H9 (cell line): ENCODE measurements around the gene NUDT14. TPM values are rescaled to one million over a fixed set of nuclear protein-coding genes. Genes with fewer than 3 reads are reported as not detected.

Experiments
- DNase-seq: peaks from one replicate; pipeline ENCODE4 v3.0.0-alpha.2; 2017
- H2AFZ ChIP-seq: one replicate; pipeline ENCODE4 v1.6.1; 2013; ENCODE audit warnings: mild to moderate bottlenecking, low read length, control low read depth, moderate library complexity
- H2AK5ac ChIP-seq: 2 replicates; pipeline ENCODE4 v1.6.1; 2013; ENCODE audit warnings: low read length, control low read depth, mixed read lengths; ENCODE audit not compliant: insufficient read length
- H2BK120ac ChIP-seq: one replicate; pipeline ENCODE4 v1.6.1; 2013; ENCODE audit warnings: low read depth, mild to moderate bottlenecking, low read length, control low read depth, inconsistent platforms; ENCODE audit not compliant: poor library complexity, severe bottlenecking
- H2BK12ac ChIP-seq: 2 replicates; pipeline ENCODE4 v1.6.1; 2013; ENCODE audit warnings: low read length, control low read depth, mixed read lengths, low read depth; ENCODE audit not compliant: insufficient read length
- H2BK15ac ChIP-seq: 2 replicates; pipeline ENCODE4 v1.6.1; 2013; ENCODE audit warnings: low read depth, low read length, control low read depth
- H2BK20ac ChIP-seq: one replicate; pipeline ENCODE4 v1.6.1; 2013; ENCODE audit warnings: low read depth, mild to moderate bottlenecking, low read length, control low read depth, inconsistent platforms; ENCODE audit not compliant: poor library complexity, severe bottlenecking
- H2BK5ac ChIP-seq: 2 replicates; pipeline ENCODE4 v1.6.1; 2013; ENCODE audit warnings: low read length, control low read depth, mixed read lengths; ENCODE audit not compliant: insufficient read length
- H3K14ac ChIP-seq: 2 replicates; pipeline ENCODE4 v1.6.1; 2013; ENCODE audit warnings: low read length, control low read depth; ENCODE audit not compliant: insufficient read depth
- H3K18ac ChIP-seq: 2 replicates; pipeline ENCODE4 v1.6.1; 2013; ENCODE audit warnings: low read depth, mild to moderate bottlenecking, mixed read lengths, low read length, control low read depth; ENCODE audit not compliant: insufficient read length
- H3K23ac ChIP-seq: 2 replicates; pipeline ENCODE4 v1.6.1; 2013; ENCODE audit warnings: low read length, control low read depth, mixed read lengths, low read depth; ENCODE audit not compliant: insufficient read length
- H3K23me2 ChIP-seq: 2 replicates; pipeline ENCODE4 v1.6.1; 2013; ENCODE audit warnings: low read depth, mild to moderate bottlenecking, mixed read lengths, low read length, control low read depth; ENCODE audit not compliant: insufficient read length, poor library complexity, severe bottlenecking
- H3K27ac ChIP-seq: 2 replicates; pipeline ENCODE4 v1.5.1; 2013; ENCODE audit warnings: low read length, control low read depth, mixed read lengths, low read depth; ENCODE audit not compliant: insufficient read length
- H3K27me3 ChIP-seq: 2 replicates; pipeline ENCODE4 v1.6.1; 2013; ENCODE audit warnings: low read length, control low read depth, inconsistent platforms; ENCODE audit not compliant: insufficient read depth
- H3K4ac ChIP-seq: 2 replicates; pipeline ENCODE4 v1.6.1; 2013; ENCODE audit warnings: low read depth, mild to moderate bottlenecking, control low read depth, inconsistent platforms, low read length, moderate library complexity
- H3K4me1 ChIP-seq: 2 replicates; pipeline ENCODE4 v1.6.1; 2013; ENCODE audit warnings: low read length, control low read depth, inconsistent platforms; ENCODE audit not compliant: insufficient read depth
- H3K4me2 ChIP-seq: 2 replicates; pipeline ENCODE4 v1.6.1; 2013; ENCODE audit warnings: low read length, control low read depth, mixed read lengths; ENCODE audit not compliant: insufficient read length, insufficient read depth
- H3K56ac ChIP-seq: 2 replicates; pipeline ENCODE4 v1.6.1; 2013; ENCODE audit warnings: low read depth, mild to moderate bottlenecking, mixed read lengths, low read length, control low read depth; ENCODE audit not compliant: insufficient read length
- H3K79me1 ChIP-seq: 2 replicates; pipeline ENCODE4 v1.6.1; 2013; ENCODE audit warnings: low read depth, mild to moderate bottlenecking, moderate library complexity, low read length, control low read depth, inconsistent platforms; ENCODE audit not compliant: insufficient read depth, poor library complexity, severe bottlenecking
- H3K79me2 ChIP-seq: 2 replicates; pipeline ENCODE4 v1.6.1; 2013; ENCODE audit warnings: low read length, control low read depth, inconsistent platforms; ENCODE audit not compliant: insufficient read depth
- H3K9ac ChIP-seq: 2 replicates; pipeline ENCODE4 v1.6.1; 2013; ENCODE audit warnings: low read length, control low read depth, mixed read lengths; ENCODE audit not compliant: insufficient read length; ENCODE audit errors: extremely low read depth
- H3K9me3 ChIP-seq: one replicate; pipeline ENCODE4 v1.6.1; 2013; ENCODE audit warnings: low read depth, low read length, inconsistent platforms; ENCODE audit not compliant: control insufficient read depth
- H3T11ph ChIP-seq: one replicate; pipeline ENCODE4 v1.6.1; 2013; ENCODE audit warnings: mild to moderate bottlenecking, low read length, control low read depth, inconsistent platforms
- H4K20me1 ChIP-seq: one replicate; pipeline ENCODE4 v1.6.1; 2013; ENCODE audit not compliant: control insufficient read depth, insufficient read length, insufficient read depth
- H4K5ac ChIP-seq: 2 replicates; pipeline ENCODE4 v1.6.1; 2013; ENCODE audit warnings: low read depth, mild to moderate bottlenecking, mixed read lengths, low read length, control low read depth; ENCODE audit not compliant: insufficient read length
- H4K8ac ChIP-seq: replicated peaks from 2 replicates; pipeline ENCODE4 v1.6.1; 2013; ENCODE audit warnings: low read length, control low read depth, mixed read lengths, low read depth; ENCODE audit not compliant: insufficient read length
- H4K91ac ChIP-seq: 2 replicates; pipeline ENCODE4 v1.6.1; 2013; ENCODE audit warnings: low read depth, mild to moderate bottlenecking, moderate library complexity, mixed read lengths, low read length, control low read depth; ENCODE audit not compliant: insufficient read length
- H3K27ac Mint-ChIP-seq, 3 experiments: 2 replicates in 2 of 3; 3 replicates in 1 of 3; pipeline ENCODE4 v1.8.0; 2020 to 2021; ENCODE audit warnings: mixed read lengths in 3 of 3, mild to moderate bottlenecking in 1 of 3, moderate library complexity in 1 of 3
- H3K27me3 Mint-ChIP-seq: 2 replicates; pipeline ENCODE4 v1.8.0; 2021; ENCODE audit warnings: low read depth, mild to moderate bottlenecking, moderate library complexity, mixed read lengths
- H3K36me3 Mint-ChIP-seq, 3 experiments: 2 replicates in 2 of 3; 3 replicates in 1 of 3; pipeline ENCODE4 v1.8.0; 2020 to 2021; ENCODE audit warnings: low read depth in 3 of 3, mixed read lengths in 3 of 3; ENCODE audit not compliant: insufficient read depth in 1 of 3
- H3K4me1 Mint-ChIP-seq, 2 experiments: 2 replicates each; pipeline ENCODE4 v1.8.0; 2020; ENCODE audit warnings: mixed read lengths in 2 of 2
- H3K4me3 Mint-ChIP-seq, 2 experiments: 2 replicates in 1 of 2; 3 replicates in 1 of 2; pipeline ENCODE4 v1.8.0; 2020 to 2021; ENCODE audit warnings: mild to moderate bottlenecking in 2 of 2, mixed read lengths in 2 of 2, moderate library complexity in 1 of 2
- H3K9me3 Mint-ChIP-seq, 2 experiments: 2 replicates in 1 of 2; 3 replicates in 1 of 2; pipeline ENCODE4 v1.8.0; 2020; ENCODE audit warnings: mild to moderate bottlenecking in 2 of 2, mixed read lengths in 2 of 2, moderate library complexity in 1 of 2
- WGBS: extraction: QIAGEN DNeasy Blood & Tissue Kit; methylation state at CpG from one replicate; pipeline ENCODE4 v1.1.7; 2013; ENCODE audit warnings: missing lambda C conversion rate, low lambda C conversion rate, mixed read lengths; ENCODE audit not compliant: insufficient read length; ENCODE audit errors: extremely low coverage; 5-methylcytosine and 5-hydroxymethylcytosine counted together
- total RNA-seq: library from RNA; stranded (reverse); gene quantifications from 2 replicates; pipeline ENCODE4 v1.2.1, GENCODE V29; 2021
- TF ChIP-seq, protein P1 (sequence below): fragments of 200-600 bp; sonication (generic); conservative IDR thresholded peaks from 3 replicates; pipeline ENCODE4 v1.8.0; 2021; ENCODE audit warnings: antibody characterized with exemption, mild to moderate bottlenecking

The NUDT14 gene
- total RNA-seq, 1 experiment from 2014 or later = 41.1 TPM

- Histone ChIP-seq H3K4me2 (peak overlapping the region; percentile 29), H2BK20ac (no peak overlapping the region), H3K9ac (no peak overlapping the region), H3K79me2 (no peaks in the 10 kb centered on the region), H2BK5ac (no peak overlapping the region), H3K23ac (no peak overlapping the region), H3K18ac (no peak overlapping the region), H4K20me1 (no peaks in the 10 kb centered on the region), H3K56ac (no peak overlapping the region), H2AK5ac (no peak overlapping the region), H3T11ph (no peak overlapping the region), H2BK120ac (no peak overlapping the region), H3K23me2 (peaks cover 3% of the 10 kb centered on the region), H3K27ac (no peak overlapping the region), H2BK12ac (no peak overlapping the region), H3K27me3 (peaks cover 7% of the 10 kb centered on the region; the same call in 1 of the 2 replicates), H4K8ac (no peak overlapping the region), H4K91ac (no peak overlapping the region), H2AFZ (no peak overlapping the region), H3K9me3 (no peaks in the 10 kb centered on the region), H3K4me1 (no peaks in the 10 kb centered on the region), H2BK15ac (no peak overlapping the region), H4K5ac (no peak overlapping the region), H3K79me1 (no peaks in the 10 kb centered on the region), H3K14ac (no peak overlapping the region), H3K4ac (no peak overlapping the region)
- no peak overlapping the region for H3K27ac Mint-ChIP-seq
- H3K36me3 Mint-ChIP-seq = no peaks in the 10 kb centered on the region
- H3K27me3 Mint-ChIP-seq = peaks cover 28% of the 10 kb centered on the region
- WGBS = no CpG with 5 or more reads among the region's 54 CpGs
- H3K4me1 Mint-ChIP-seq = peaks cover 14 to 16% of the 10 kb centered on the region in 2 experiments
- no peaks in the 10 kb centered on the region for H3K9me3 Mint-ChIP-seq
- peak overlapping the region; percentile 52 to 77 for H3K4me3 Mint-ChIP-seq
- DNase-seq = peak; percentile 77
- TF ChIP-seq, protein P1, sequence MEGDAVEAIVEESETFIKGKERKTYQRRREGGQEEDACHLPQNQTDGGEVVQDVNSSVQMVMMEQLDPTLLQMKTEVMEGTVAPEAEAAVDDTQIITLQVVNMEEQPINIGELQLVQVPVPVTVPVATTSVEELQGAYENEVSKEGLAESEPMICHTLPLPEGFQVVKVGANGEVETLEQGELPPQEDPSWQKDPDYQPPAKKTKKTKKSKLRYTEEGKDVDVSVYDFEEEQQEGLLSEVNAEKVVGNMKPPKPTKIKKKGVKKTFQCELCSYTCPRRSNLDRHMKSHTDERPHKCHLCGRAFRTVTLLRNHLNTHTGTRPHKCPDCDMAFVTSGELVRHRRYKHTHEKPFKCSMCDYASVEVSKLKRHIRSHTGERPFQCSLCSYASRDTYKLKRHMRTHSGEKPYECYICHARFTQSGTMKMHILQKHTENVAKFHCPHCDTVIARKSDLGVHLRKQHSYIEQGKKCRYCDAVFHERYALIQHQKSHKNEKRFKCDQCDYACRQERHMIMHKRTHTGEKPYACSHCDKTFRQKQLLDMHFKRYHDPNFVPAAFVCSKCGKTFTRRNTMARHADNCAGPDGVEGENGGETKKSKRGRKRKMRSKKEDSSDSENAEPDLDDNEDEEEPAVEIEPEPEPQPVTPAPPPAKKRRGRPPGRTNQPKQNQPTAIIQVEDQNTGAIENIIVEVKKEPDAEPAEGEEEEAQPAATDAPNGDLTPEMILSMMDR = peak; percentile 85
Measured at GRCh38 chr14:105168979-105169507, 12.1 kb downstream of the NUDT14 start.
